ENCODE results near the gene PCCA. TPM values are rescaled to one million over a fixed set of nuclear protein-coding genes. Genes with fewer than 3 reads are reported as not detected.

PCCA gene
- total and polyA plus RNA-seq, 2 of the 13 experiments (the other 11 are each of a cell fraction or from before 2014, with no cell fraction given) = 15.0 to 32.2 TPM

- no peak for TF ChIP-seq ZNF160 (CRISPR knock-in tag; IDR thresholded peaks at IDR 0.05)
- TF ChIP-seq HES4 (CRISPR knock-in tag; IDR thresholded peaks at IDR 0.05; ENCODE audit: borderline replicate concordance) = no peak
- TF ChIP-seq KLF9 (CRISPR knock-in tag; IDR thresholded peaks at IDR 0.05; ENCODE audit: low read depth) = no peak
- TF ChIP-seq ELF3 (CRISPR knock-in tag; IDR thresholded peaks at IDR 0.05) = peak; percentile 93
- TF ChIP-seq EP300 (IDR thresholded peaks at IDR 0.05; ENCODE audit: low read depth in 2 of 2, low read length in 2 of 2) = peak in 1 of 2 experiments; percentile 51; a peak in 2 of 4 replicates
- TF ChIP-seq EP300 (CRISPR knock-in tag; IDR thresholded peaks at IDR 0.05; ENCODE audit: borderline replicate concordance) = no peak
- TF ChIP-seq ZNF850 (CRISPR knock-in tag; conservative IDR thresholded peaks at IDR 0.05) = no peak
- no peak for TF ChIP-seq SYNCRIP (IDR thresholded peaks at IDR 0.05; ENCODE audit: insufficient read depth, low read depth, low read length)
- TF ChIP-seq CHCHD3 (CRISPR knock-in tag; IDR thresholded peaks at IDR 0.05) = no peak
- TF ChIP-seq ZGPAT (CRISPR knock-in tag; IDR thresholded peaks at IDR 0.05) = peak; percentile 38; the same call in 1 of the 2 replicates
- no peak for TF ChIP-seq ZNF800 (CRISPR knock-in tag; IDR thresholded peaks at IDR 0.05)
- TF ChIP-seq HHEX (CRISPR knock-in tag; IDR thresholded peaks at IDR 0.05) = no peak
- TF ChIP-seq POLR2A (IDR thresholded peaks at IDR 0.05; ENCODE audit: insufficient read depth in 1 of 2, low read depth in 2 of 2, low read length in 2 of 2) = no peak
- no peak for TF ChIP-seq ZNF121 (CRISPR knock-in tag; IDR thresholded peaks at IDR 0.05)
- no peak for TF ChIP-seq MIER2 (CRISPR knock-in tag; IDR thresholded peaks at IDR 0.05)
- TF ChIP-seq ARID5B (CRISPR knock-in tag; IDR thresholded peaks at IDR 0.05) = peak; percentile 72
- no peak for TF ChIP-seq UBTF (CRISPR knock-in tag; IDR thresholded peaks at IDR 0.05)
- TF ChIP-seq HNF1B (CRISPR knock-in tag; IDR thresholded peaks at IDR 0.05) = peak; percentile 87
- TF ChIP-seq NAIF1 (CRISPR knock-in tag; IDR thresholded peaks at IDR 0.05; ENCODE audit: borderline replicate concordance) = no peak
Observed at GRCh38 chr13:100517135-100517534, 428.2 kb downstream of the PCCA start (continued).
